Measurements from ENCODE around the gene LTBR.

- TF ChIP-seq REST (IDR thresholded peaks at IDR 0.05; ENCODE audit: insufficient read depth in 1 of 2, low read depth in 2 of 2, low read length in 2 of 2) (no peak), POLR2AphosphoS5 (IDR thresholded peaks at IDR 0.05; ENCODE audit: low read depth, low read length) (peak; percentile 35; the same call in 1 of the 2 replicates)
Observed at GRCh38 chr12:6335451-6336078, 48.4 kb upstream of the LTBR start.

Data from PFSK-1 (cell line).